ENCODE results near the gene GARIN1A. TPM values are rescaled to one million over a fixed set of nuclear protein-coding genes. Genes with fewer than 3 reads are reported as not detected.

Gene GARIN1A
- total and polyA plus RNA-seq, 10 of the 15 experiments (the other 5 are each of a cell fraction or from before 2014, with no cell fraction given), result 0.04 to 0.43 (median 0.23) TPM; not detected in 1

GRCh38 chr7:128679920-128680319 is 7.8 kb downstream of the GARIN1A start (continued):
- TF ChIP-seq ZBTB11 (CRISPR knock-in tag; IDR thresholded peaks at IDR 0.05) (no peak), TARDBP (IDR thresholded peaks at IDR 0.05; ENCODE audit: borderline replicate concordance) (no peak), WRNIP1 (IDR thresholded peaks at IDR 0.05; ENCODE audit: borderline replicate concordance, low read depth, low read length) (no peak), ZSCAN29 (IDR thresholded peaks at IDR 0.05) (no peak), BRCA1 (IDR thresholded peaks at IDR 0.05; ENCODE audit: low read depth, low read length) (no peak), BACH1 (IDR thresholded peaks at IDR 0.05; ENCODE audit: borderline replicate concordance) (no peak), BHLHE40 (IDR thresholded peaks at IDR 0.05; ENCODE audit: borderline replicate concordance in 1 of 2, low read depth in 2 of 2, low read length in 1 of 2) (peak in 1 of 2 experiments; percentile 63; a peak in 2 of 4 replicates), SMC3 (IDR thresholded peaks at IDR 0.05; ENCODE audit: borderline replicate concordance, low read length) (no peak)
- TF ChIP-seq, protein P1, sequence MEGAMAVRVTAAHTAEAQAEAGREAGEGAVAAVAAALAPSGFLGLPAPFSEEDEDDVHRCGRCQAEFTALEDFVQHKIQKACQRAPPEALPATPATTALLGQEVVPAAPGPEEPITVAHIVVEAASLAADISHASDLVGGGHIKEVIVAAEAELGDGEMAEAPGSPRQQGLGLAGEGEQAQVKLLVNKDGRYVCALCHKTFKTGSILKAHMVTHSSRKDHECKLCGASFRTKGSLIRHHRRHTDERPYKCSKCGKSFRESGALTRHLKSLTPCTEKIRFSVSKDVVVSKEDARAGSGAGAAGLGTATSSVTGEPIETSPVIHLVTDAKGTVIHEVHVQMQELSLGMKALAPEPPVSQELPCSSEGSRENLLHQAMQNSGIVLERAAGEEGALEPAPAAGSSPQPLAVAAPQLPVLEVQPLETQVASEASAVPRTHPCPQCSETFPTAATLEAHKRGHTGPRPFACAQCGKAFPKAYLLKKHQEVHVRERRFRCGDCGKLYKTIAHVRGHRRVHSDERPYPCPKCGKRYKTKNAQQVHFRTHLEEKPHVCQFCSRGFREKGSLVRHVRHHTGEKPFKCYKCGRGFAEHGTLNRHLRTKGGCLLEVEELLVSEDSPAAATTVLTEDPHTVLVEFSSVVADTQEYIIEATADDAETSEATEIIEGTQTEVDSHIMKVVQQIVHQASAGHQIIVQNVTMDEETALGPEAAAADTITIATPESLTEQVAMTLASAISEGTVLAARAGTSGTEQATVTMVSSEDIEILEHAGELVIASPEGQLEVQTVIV (IDR thresholded peaks at IDR 0.05; ENCODE audit: borderline replicate concordance, partially characterized antibody), result no peak

Measured in GM12878 (cell line).